Naive B cell (primary cell): Measurements from ENCODE around the gene LRRC45. TPM values are rescaled to one million over a fixed set of nuclear protein-coding genes. Genes with fewer than 3 reads are reported as not detected.

Experiments used
- ATAC-seq, 2 donors: fragments of 150-1000 bp; cut with Tn5 transposase; 2 replicates each; pipeline ENCODE4 v1.10.0; 2021; ENCODE audit warnings: low read depth in 2 of 2, mild to moderate bottlenecking in 2 of 2, moderate library complexity in 2 of 2
- DNase-seq: peaks from one replicate; pipeline ENCODE4 v3.0.0; 2022
- H3K27ac Mint-ChIP-seq, 6 donors: one replicate each; pipeline ENCODE4 v1.8.0; 2020 to 2022; ENCODE audit warnings: mild to moderate bottlenecking in 6 of 6, mixed read lengths in 6 of 6, moderate library complexity in 5 of 6, inconsistent platforms in 2 of 6
- H3K27me3 Mint-ChIP-seq, 3 donors: one replicate each; pipeline ENCODE4 v1.8.0; 2021 to 2022; ENCODE audit warnings: mixed read lengths in 3 of 3, mild to moderate bottlenecking in 1 of 3
- H3K36me3 Mint-ChIP-seq, 2 donors: one replicate each; pipeline ENCODE4 v1.8.0; 2020 to 2022; ENCODE audit warnings: mixed read lengths in 2 of 2, inconsistent platforms in 1 of 2, mild to moderate bottlenecking in 1 of 2
- H3K4me1 Mint-ChIP-seq, 3 donors: one replicate each; pipeline ENCODE4 v1.8.0; 2020 to 2022; ENCODE audit warnings: mixed read lengths in 3 of 3, inconsistent platforms in 1 of 3, mild to moderate bottlenecking in 1 of 3, moderate library complexity in 1 of 3
- H3K4me3 Mint-ChIP-seq, 8 donors: one replicate each; pipeline ENCODE4 v1.8.0; 2020 to 2022; ENCODE audit warnings: mild to moderate bottlenecking in 8 of 8, mixed read lengths in 8 of 8, moderate library complexity in 8 of 8, inconsistent platforms in 2 of 8
- H3K9me3 Mint-ChIP-seq, 7 donors: one replicate each; pipeline ENCODE4 v1.8.0; 2020 to 2022; ENCODE audit warnings: mixed read lengths in 7 of 7, mild to moderate bottlenecking in 5 of 7, inconsistent platforms in 2 of 7, moderate library complexity in 1 of 7
- polyA plus RNA-seq, 6 donors: library from polyadenylated mRNA; unstranded; fragments of 300-500 nt; fragmentation: Illumina TruSeq; gene quantifications; one replicate each; pipeline ENCODE4 v1.2.3, GENCODE V29; 2021; ENCODE audit warnings: low read depth in 6 of 6

The LRRC45 gene
- polyA plus RNA-seq, 6 donors from 2014 or later = 1.3 to 4.6 (median 2.6) TPM

- no peaks in the 10 kb centered on the region for H3K9me3 Mint-ChIP-seq
- no peaks in the 10 kb centered on the region for H3K27me3 Mint-ChIP-seq
- peaks cover 0 to 8% of the 10 kb centered on the region in 2 donors for H3K36me3 Mint-ChIP-seq
- no peak overlapping the region for H3K4me3 Mint-ChIP-seq
- H3K27ac Mint-ChIP-seq = no peak overlapping the region
- H3K4me1 Mint-ChIP-seq = peaks cover 15 to 38% (median 23%) of the 10 kb centered on the region in 3 donors
- DNase-seq = no peak
- ATAC-seq = no peak
These were observed 36.5 kb upstream of the LRRC45 start for GRCh38 chr17:81986606-81987005.

- Mint-ChIP-seq H3K4me1 (peaks cover 14 to 38% (median 18%) of the 10 kb centered on the region in 3 donors), H3K27me3 (no peaks in the 10 kb centered on the region), H3K4me3 (no peak overlapping the region), H3K36me3 (peaks cover 0 to 8% of the 10 kb centered on the region in 2 donors), H3K27ac (peak overlapping the region in 1 of 6 donors; percentile 30), H3K9me3 (no peaks in the 10 kb centered on the region)
- ATAC-seq (no peak), DNase-seq (no peak)
These were observed 35.8 kb upstream of the LRRC45 start for GRCh38 chr17:81987161-81987770.

- DNase-seq = no peak
- Mint-ChIP-seq H3K27ac (peak overlapping the region in 1 of 6 donors; percentile 89), H3K9me3 (no peaks in the 10 kb centered on the region), H3K27me3 (no peaks in the 10 kb centered on the region), H3K4me3 (no peak overlapping the region), H3K4me1 (peaks cover 2 to 22% (median 5%) of the 10 kb centered on the region in 3 donors), H3K36me3 (no peaks in the 10 kb centered on the region)
- ATAC-seq = no peak
These were observed 32.0 kb upstream of the LRRC45 start for GRCh38 chr17:81990836-81991683.

- H3K27ac Mint-ChIP-seq = no peak overlapping the region
- no peaks in the 10 kb centered on the region for H3K27me3 Mint-ChIP-seq
- H3K4me3 Mint-ChIP-seq = no peak overlapping the region
- peaks cover 2 to 17% (median 5%) of the 10 kb centered on the region in 3 donors for H3K4me1 Mint-ChIP-seq
- H3K36me3 Mint-ChIP-seq = no peaks in the 10 kb centered on the region
- H3K9me3 Mint-ChIP-seq = no peaks in the 10 kb centered on the region
- ATAC-seq (no peak), DNase-seq (no peak)
These were observed 31.3 kb upstream of the LRRC45 start for GRCh38 chr17:81991684-81992305.

- H3K9me3 Mint-ChIP-seq = no peaks in the 10 kb centered on the region
- no peak for ATAC-seq
- H3K27me3 Mint-ChIP-seq = no peaks in the 10 kb centered on the region
- no peak overlapping the region for H3K27ac Mint-ChIP-seq
- no peaks in the 10 kb centered on the region for H3K36me3 Mint-ChIP-seq
- H3K4me3 Mint-ChIP-seq = no peak overlapping the region
- peaks cover 2 to 17% (median 5%) of the 10 kb centered on the region in 3 donors for H3K4me1 Mint-ChIP-seq
- no peak for DNase-seq
These were observed 30.6 kb upstream of the LRRC45 start for GRCh38 chr17:81992306-81993102.

- H3K27me3 Mint-ChIP-seq = no peaks in the 10 kb centered on the region
- no peak overlapping the region for H3K4me3 Mint-ChIP-seq
- H3K9me3 Mint-ChIP-seq = no peaks in the 10 kb centered on the region
- no peak for ATAC-seq
- H3K36me3 Mint-ChIP-seq = no peaks in the 10 kb centered on the region
- DNase-seq = no peak
- no peak overlapping the region for H3K27ac Mint-ChIP-seq
- peaks cover 2 to 17% (median 5%) of the 10 kb centered on the region in 3 donors for H3K4me1 Mint-ChIP-seq
These were observed 29.1 kb upstream of the LRRC45 start for GRCh38 chr17:81993729-81994592.

- no peak overlapping the region for H3K27ac Mint-ChIP-seq
- no peaks in the 10 kb centered on the region for H3K36me3 Mint-ChIP-seq
- H3K27me3 Mint-ChIP-seq = no peaks in the 10 kb centered on the region
These were observed 28.3 kb upstream of the LRRC45 start for GRCh38 chr17:81994593-81995462.

GRCh38 chr17:81995463-81996231, 27.5 kb upstream of the LRRC45 start:
- Mint-ChIP-seq H3K36me3 (no peaks in the 10 kb centered on the region), H3K4me3 (no peak overlapping the region), H3K4me1 (peaks cover 0 to 18% (median 3%) of the 10 kb centered on the region in 3 donors), H3K27ac (no peak overlapping the region), H3K9me3 (no peaks in the 10 kb centered on the region), H3K27me3 (no peaks in the 10 kb centered on the region)
- DNase-seq (no peak), ATAC-seq (no peak)

More at GRCh38 chr17:81994593-81995462, 28.3 kb upstream of the LRRC45 start:
- peaks cover 0 to 18% (median 5%) of the 10 kb centered on the region in 3 donors for H3K4me1 Mint-ChIP-seq
- ATAC-seq (no peak), DNase-seq (no peak)
- H3K4me3 Mint-ChIP-seq = no peak overlapping the region
- no peaks in the 10 kb centered on the region for H3K9me3 Mint-ChIP-seq

- Mint-ChIP-seq H3K27me3 (no peaks in the 10 kb centered on the region), H3K4me1 (peaks cover 0 to 11% (median 0%) of the 10 kb centered on the region in 3 donors), H3K27ac (no peak overlapping the region), H3K9me3 (no peaks in the 10 kb centered on the region), H3K4me3 (no peak overlapping the region), H3K36me3 (no peaks in the 10 kb centered on the region)
- DNase-seq (no peak), ATAC-seq (no peak)
These were observed 26.8 kb upstream of the LRRC45 start for GRCh38 chr17:81996232-81996756.

GRCh38 chr17:81996757-81997441, 26.2 kb upstream of the LRRC45 start:
- Mint-ChIP-seq H3K4me1 (peaks cover 0 to 9% (median 0%) of the 10 kb centered on the region in 3 donors), H3K9me3 (no peaks in the 10 kb centered on the region), H3K4me3 (no peak overlapping the region), H3K36me3 (no peaks in the 10 kb centered on the region), H3K27ac (no peak overlapping the region), H3K27me3 (no peaks in the 10 kb centered on the region)
- DNase-seq (no peak), ATAC-seq (no peak)

- no peak overlapping the region for H3K27ac Mint-ChIP-seq
- H3K4me3 Mint-ChIP-seq = no peak overlapping the region
- peaks cover 0 to 9% (median 0%) of the 10 kb centered on the region in 3 donors for H3K4me1 Mint-ChIP-seq
- no peak for ATAC-seq
- H3K27me3 Mint-ChIP-seq = no peaks in the 10 kb centered on the region
- no peaks in the 10 kb centered on the region for H3K36me3 Mint-ChIP-seq
- no peaks in the 10 kb centered on the region for H3K9me3 Mint-ChIP-seq
- DNase-seq = no peak
These were observed 24.9 kb upstream of the LRRC45 start for GRCh38 chr17:81998212-81998611.
